HG03439 (cell line): ENCODE results near the gene CACNA1D.
"Not testable (repeated sequence)": the region's sequence is repeated elsewhere in the genome, so short reads cannot be mapped to it uniquely, and the experiment has no call there.

ENCODE experiments used
- ATAC-seq: cut with Tn5 transposase; IDR thresholded peaks from one replicate; pipeline ENCODE4 v1.9.1; 2021; ENCODE audit warnings: mild to moderate bottlenecking, moderate library complexity; ENCODE audit not compliant: unreplicated experiment

CACNA1D gene

GRCh38 chr3:53570709-53571108, 76.3 kb downstream of the CACNA1D start:
- ATAC-seq: no peak

GRCh38 chr3:53571264-53571663, 76.9 kb downstream of the CACNA1D start:
- no peak for ATAC-seq

DNA sequence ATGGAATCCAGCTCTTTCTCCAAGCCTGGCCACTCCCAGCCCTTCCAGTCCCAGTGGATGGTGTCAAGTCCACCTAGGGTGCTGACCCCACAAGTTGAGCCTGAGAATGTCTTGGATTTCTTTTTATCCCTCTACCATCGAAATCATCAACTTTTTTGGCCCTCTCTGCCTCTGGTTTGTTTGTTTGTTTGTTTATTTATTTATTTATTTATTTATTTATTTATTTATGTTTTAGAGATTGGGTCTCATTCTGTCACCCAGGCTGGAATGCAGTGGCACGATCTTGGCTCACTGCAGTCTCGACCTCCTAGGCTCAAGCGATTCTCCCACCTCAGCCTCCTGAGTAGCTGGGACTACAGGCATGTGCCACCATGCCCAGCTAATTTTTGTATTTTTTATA, 77.8 kb downstream of the CACNA1D start:
- ATAC-seq: not testable (repeated sequence)

DNA sequence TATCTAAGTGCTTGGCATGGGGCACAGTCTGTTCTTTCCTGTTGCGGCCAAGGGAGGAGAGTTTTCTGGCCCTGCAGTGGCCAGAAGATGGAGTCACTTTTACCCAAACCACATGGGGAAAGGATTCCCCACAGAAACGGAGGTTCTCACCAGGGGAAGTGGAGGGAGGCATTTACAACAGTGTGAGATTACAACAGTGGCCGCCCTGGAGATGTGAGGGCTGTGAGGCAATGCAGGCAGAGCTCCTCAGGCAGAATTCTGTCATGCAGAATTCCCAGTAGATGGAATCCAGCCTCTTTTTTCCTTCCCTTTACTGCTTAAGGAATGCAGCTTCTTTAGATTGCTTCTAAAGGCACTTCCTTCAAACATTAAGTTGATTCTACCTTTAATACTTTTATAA, 83.1 kb downstream of the CACNA1D start:
- ATAC-seq: no peak

GRCh38 chr3:53579636-53580035, 85.2 kb downstream of the CACNA1D start:
- no peak for ATAC-seq

DNA sequence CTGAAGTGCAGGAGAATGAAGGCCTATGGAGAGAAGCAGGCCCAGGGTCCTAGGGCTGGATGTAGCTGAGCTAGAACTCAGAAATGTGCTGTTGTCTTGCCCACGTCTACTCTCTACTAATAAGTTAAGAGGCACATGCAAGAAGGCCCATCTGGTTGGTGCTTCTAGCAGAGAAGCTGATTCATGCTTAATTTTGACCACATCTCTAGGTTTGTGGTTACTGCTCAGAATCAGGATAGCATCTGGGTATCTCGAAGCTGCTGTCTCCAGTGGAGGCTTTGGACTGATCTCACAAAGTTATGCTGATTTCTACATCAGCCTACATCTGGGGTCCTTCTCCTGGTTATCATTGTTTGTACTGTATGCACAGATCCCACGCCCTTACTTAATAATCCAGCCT, 87.3 kb downstream of the CACNA1D start:
- ATAC-seq: no peak

DNA sequence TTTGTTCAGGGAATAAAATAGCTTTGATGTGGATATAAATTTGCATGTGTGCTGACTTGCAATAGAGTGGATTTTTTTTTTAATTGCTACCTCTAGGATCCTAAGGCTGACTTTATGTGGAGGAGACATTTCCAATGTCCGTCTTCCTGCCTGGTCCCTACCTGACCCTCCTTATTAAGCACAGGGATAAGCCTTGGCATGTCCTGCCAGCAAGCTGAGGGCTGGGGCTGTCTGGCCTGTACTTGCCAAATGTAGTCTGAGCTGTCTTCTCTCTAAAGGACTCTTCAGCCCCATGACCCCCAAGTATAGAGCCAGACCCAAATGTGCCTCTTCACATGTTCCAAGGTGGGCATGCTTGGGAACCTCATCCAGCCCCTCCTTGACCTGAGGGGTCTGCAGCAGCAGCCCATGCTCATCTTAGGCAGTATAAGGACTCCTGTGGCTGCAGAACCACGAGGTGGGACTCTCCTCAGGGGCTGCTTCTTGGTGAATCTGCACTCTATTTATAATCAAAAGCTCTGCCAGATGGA, 88.8 kb downstream of the CACNA1D start:
- ATAC-seq: no peak

- ATAC-seq: no peak
Observed at GRCh38 chr3:53585049-53585448, 90.6 kb downstream of the CACNA1D start.

GRCh38 chr3:53585627-53586026, 91.2 kb downstream of the CACNA1D start:
- ATAC-seq: no peak

GRCh38 chr3:53588122-53588521, 93.7 kb downstream of the CACNA1D start:
- no peak for ATAC-seq

GRCh38 chr3:53589201-53589600, 94.8 kb downstream of the CACNA1D start:
- ATAC-seq: no peak

GRCh38 chr3:53589806-53590205, 95.4 kb downstream of the CACNA1D start:
- no peak for ATAC-seq

DNA sequence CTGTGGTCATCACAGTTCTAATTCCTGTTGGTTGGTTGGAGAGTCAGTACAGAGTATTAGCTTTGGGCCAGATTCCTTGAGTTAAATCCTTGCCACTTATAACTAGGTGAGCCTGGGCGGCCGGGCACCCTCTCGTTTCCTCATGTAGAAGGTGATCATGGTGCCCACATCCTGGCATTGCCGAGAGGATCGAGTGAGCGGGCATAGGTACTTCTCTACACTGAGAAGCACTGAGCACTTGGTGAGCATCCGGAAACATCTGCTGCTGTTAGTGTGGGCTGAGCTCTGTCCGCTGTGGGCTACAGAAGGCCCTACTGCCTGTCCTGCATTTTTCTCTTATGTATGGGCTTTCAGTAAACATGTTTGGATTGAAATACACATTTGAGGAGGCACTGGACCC, 96.2 kb downstream of the CACNA1D start:
- ATAC-seq: no peak

DNA sequence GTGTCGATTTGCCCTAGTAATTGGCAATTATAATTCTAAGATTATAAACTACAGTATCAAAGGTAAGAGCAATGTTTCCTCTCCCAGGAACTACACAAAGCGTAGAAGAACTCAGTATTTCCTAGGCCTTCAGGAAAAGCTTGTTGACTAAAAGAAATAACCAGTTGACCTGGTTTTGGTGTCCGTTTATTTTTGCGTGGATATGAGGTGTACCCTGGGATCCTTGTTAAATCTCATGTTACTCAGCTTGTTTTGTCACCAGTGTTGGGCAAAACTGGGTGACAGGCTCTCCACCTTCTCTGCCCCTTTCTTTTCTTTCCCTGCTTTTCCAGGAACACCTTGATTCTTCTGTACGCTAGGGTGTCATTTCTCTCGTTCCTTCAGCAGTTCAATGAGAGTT, 97.2 kb downstream of the CACNA1D start:
- no peak for ATAC-seq

- ATAC-seq: no peak
Observed at GRCh38 chr3:53592862-53593261, 98.5 kb downstream of the CACNA1D start.

GRCh38 chr3:53593611-53594010, 99.2 kb downstream of the CACNA1D start:
- ATAC-seq: no peak

DNA sequence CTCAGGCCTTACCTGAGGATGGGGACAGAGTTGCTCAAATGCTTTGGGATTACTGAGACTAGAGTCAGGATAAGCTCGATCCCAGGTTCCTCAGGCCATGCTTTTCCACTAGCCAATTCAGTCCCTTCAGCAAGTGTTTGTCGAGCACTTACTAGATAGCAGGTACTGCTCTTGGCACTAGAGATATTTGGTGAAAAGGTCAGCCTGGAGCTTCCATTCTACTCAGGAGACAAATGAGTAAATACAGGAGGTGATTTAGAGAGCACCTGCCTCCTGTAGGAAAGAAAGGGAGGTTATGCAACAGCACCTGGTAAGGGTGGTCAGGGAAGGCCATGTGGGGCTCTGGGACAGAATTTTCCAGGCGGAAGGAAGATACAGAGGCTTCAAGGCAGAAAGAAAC, 99.9 kb downstream of the CACNA1D start:
- ATAC-seq: no peak

DNA sequence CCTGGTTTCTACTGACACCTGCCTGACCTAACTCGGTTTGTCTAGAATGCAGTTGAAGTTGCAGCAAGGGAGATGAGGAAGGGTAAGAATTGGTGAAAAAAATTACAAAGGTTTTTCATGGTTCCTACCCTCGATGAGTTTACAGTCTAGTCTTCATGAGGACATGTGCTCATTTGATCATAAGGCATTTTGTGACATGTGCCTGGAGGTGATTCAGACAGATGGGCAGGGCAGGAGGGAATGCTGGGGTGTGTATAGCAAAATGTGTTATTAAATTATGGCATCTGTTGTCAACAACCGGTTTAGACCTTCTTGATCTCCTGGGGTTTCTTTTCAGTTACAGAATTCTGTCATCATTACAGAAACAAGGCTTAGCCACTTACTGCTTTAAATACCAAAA, 101.2 kb downstream of the CACNA1D start:
- ATAC-seq: no peak

DNA sequence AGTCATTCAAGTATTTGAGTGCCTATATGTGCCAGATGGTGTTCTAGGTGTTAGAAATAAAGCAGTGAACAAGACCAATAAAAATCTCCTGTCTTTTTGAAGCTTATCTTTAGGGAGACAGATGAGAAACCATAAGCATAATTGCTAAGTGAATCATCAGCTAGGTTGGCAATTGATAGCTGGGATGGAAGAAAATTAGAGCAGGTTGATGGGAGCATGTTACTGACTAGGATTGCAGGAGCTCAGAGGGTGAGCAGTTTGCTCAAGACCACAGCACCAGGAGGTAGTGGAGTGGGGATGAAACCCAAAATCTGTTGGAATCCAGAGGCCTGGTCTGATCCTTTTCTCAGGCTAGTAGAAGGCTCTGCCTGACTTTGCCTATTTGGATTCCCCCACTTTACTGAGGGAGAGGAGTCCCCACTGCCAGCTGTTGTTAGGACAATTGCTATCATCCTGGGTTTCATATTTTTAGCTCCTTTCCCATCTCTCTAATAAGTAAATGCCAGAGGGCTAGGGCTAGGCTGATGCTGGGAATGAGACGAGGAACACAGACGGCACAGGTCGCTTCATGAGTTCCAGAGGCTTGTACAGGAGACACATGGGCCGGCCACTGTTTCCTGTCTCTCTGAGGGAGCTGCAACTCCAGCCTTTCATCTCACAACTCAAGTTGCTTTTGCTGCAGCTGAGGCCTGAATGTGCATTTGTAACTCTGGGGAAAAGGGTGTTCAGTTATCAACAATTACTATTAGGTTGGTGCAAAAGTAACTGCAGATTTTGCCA, 102.9 kb downstream of the CACNA1D start:
- no peak for ATAC-seq

DNA sequence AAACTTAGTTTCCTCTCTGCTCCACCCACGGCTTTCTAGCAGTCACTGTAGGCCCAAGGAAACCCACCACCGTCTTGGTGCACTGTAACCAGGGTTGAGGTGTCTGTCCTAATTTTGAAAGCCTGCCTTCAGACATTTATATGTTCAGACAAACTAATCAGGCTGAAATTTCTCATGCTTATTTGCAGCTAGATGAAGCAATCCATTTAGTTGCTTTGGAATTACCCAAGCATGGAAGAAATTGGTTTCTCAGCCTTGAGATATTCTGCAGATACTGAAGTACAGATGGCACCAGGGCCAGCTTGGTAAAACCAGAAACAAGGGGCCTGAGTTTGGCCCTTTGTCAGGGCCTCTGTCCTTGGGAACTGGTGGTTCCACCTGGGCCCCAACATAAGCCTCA, 105.4 kb downstream of the CACNA1D start:
- ATAC-seq: no peak

- no peak for ATAC-seq
Observed at GRCh38 chr3:53602866-53603265, 108.5 kb downstream of the CACNA1D start.

GRCh38 chr3:53604232-53604631, 109.8 kb downstream of the CACNA1D start:
- ATAC-seq: no peak

- no peak for ATAC-seq
Observed at GRCh38 chr3:53606793-53607192, 112.4 kb downstream of the CACNA1D start.
